MM.1S (cell line): ENCODE data around the gene DDTL.
"Not testable (repeated sequence)": the region's sequence is repeated elsewhere in the genome, so short reads cannot be mapped to it uniquely, and the experiment has no call there.

Source experiments
- EZH2 ChIP-seq: fragments of 300-600 bp; sonication (generic); optimal IDR thresholded peaks from 2 replicates; pipeline ENCODE3; 2017; ENCODE audit warnings: low read depth, mild to moderate bottlenecking, antibody characterized with exemption, low read length, mixed read lengths
- EZH2phosphoT487 ChIP-seq: fragments of 300-600 bp; sonication (generic); IDR thresholded peaks from 2 replicates; pipeline ENCODE4 v1.6.1; 2018; ENCODE audit warnings: antibody characterized with exemption, low read length
- TF ChIP-seq, protein P1 (sequence below): fragments of 300-600 bp; sonication (generic); IDR thresholded peaks from 2 replicates; pipeline ENCODE4 v1.5.1; 2016; ENCODE audit warnings: antibody characterized with exemption, low read length, mixed read lengths

DNA sequence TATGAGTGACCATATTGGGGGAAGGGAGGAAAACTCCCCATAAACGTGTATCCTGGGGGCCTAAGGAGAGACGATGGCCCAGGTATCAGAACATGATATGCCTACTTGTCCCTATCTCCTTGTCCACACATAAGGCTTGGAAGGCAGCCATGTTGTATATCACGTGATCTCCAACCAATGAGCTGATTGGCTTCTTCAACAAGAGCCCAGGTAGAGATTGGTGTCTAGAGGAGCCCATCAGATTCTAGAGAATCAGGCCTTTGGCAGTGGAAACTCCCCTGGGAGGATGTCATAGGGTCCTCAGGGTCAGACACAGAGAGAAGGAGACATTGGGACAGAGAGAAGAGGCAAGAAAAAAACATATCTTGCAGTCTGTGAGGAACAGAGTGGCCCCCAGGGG, 19.3 kb upstream of the DDTL start:
- TF ChIP-seq, protein P1, sequence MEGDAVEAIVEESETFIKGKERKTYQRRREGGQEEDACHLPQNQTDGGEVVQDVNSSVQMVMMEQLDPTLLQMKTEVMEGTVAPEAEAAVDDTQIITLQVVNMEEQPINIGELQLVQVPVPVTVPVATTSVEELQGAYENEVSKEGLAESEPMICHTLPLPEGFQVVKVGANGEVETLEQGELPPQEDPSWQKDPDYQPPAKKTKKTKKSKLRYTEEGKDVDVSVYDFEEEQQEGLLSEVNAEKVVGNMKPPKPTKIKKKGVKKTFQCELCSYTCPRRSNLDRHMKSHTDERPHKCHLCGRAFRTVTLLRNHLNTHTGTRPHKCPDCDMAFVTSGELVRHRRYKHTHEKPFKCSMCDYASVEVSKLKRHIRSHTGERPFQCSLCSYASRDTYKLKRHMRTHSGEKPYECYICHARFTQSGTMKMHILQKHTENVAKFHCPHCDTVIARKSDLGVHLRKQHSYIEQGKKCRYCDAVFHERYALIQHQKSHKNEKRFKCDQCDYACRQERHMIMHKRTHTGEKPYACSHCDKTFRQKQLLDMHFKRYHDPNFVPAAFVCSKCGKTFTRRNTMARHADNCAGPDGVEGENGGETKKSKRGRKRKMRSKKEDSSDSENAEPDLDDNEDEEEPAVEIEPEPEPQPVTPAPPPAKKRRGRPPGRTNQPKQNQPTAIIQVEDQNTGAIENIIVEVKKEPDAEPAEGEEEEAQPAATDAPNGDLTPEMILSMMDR = not testable (repeated sequence)
- TF ChIP-seq EZH2, EZH2phosphoT487: not testable (repeated sequence)
